Neural cell (in vitro differentiated cells): ENCODE data around the gene FN3KRP. TPM values are rescaled to one million over a fixed set of nuclear protein-coding genes. Genes with fewer than 3 reads are reported as not detected.
A peak's percentile ranks its signal among the peaks of the same experiment; 100 is the strongest.

Experiments
- H2AFZ ChIP-seq: fragments of 200-600, 300-800 bp; sonication (generic), shearing (Covaris generic); 2 replicates; pipeline ENCODE4 v1.6.0; 2014; ENCODE audit warnings: low read depth, mild to moderate bottlenecking, antibody characterized with exemption, low read length, moderate library complexity
- H3F3A ChIP-seq: fragments of 200-600 bp; shearing (Covaris generic); 2 replicates; pipeline ENCODE4 v1.6.1; 2016; ENCODE audit warnings: mild to moderate bottlenecking, moderate library complexity, mixed read lengths, antibody characterized with exemption, low read length; ENCODE audit not compliant: insufficient read depth, poor library complexity, severe bottlenecking
- H3K27ac ChIP-seq: fragments of 200-600, 300-800 bp; sonication (generic), shearing (Covaris generic); 2 replicates; pipeline ENCODE4 v1.5.1; 2014; ENCODE audit warnings: mild to moderate bottlenecking, low read length, moderate library complexity
- H3K27me3 ChIP-seq: fragments of 300-800, 200-600 bp; sonication (generic), shearing (Covaris generic); 2 replicates; pipeline ENCODE4 v1.6.0; 2014; ENCODE audit warnings: mild to moderate bottlenecking, low read depth, low read length, moderate library complexity; ENCODE audit not compliant: insufficient read depth
- H3K36me3 ChIP-seq: fragments of 300-800, 200-600 bp; sonication (generic), shearing (Covaris generic); 2 replicates; pipeline ENCODE4 v1.5.1; 2014; ENCODE audit warnings: mild to moderate bottlenecking, antibody characterized with exemption, low read length, moderate library complexity; ENCODE audit not compliant: insufficient read depth
- H3K4me2 ChIP-seq: fragments of 300-800, 200-600 bp; sonication (generic), shearing (Covaris generic); 2 replicates; pipeline ENCODE4 v1.6.0; 2014; ENCODE audit warnings: mild to moderate bottlenecking, low read length
- H3K4me3 ChIP-seq: fragments of 300-800, 200-600 bp; sonication (generic), shearing (Covaris generic); 2 replicates; pipeline ENCODE4 v1.5.1; 2014; ENCODE audit warnings: mild to moderate bottlenecking, low read length, moderate library complexity
- H3K79me2 ChIP-seq: fragments of 200-600 bp; shearing (Covaris generic); replicated peaks from 2 replicates; pipeline ENCODE4 v1.6.0; 2014; ENCODE audit warnings: mild to moderate bottlenecking, low read length, moderate library complexity; ENCODE audit not compliant: insufficient read depth
- H3K9ac ChIP-seq: fragments of 300-800, 200-600 bp; sonication (generic), shearing (Covaris generic); 2 replicates; pipeline ENCODE4 v1.6.1; 2016; ENCODE audit warnings: mild to moderate bottlenecking, low read length, mixed read lengths
- H3K9me2 ChIP-seq: fragments of 200-600 bp; shearing (Covaris generic); 2 replicates; pipeline ENCODE4 v1.6.1; 2016; ENCODE audit warnings: mild to moderate bottlenecking, low read length, mixed read lengths; ENCODE audit not compliant: insufficient read depth
- H3K9me3 ChIP-seq: fragments of 200-600, 300-800 bp; sonication (generic), shearing (Covaris generic); 2 replicates; pipeline ENCODE4 v1.6.1; 2016; ENCODE audit warnings: mild to moderate bottlenecking, mixed run types, low read length, moderate library complexity, mixed read lengths
- H4K20me1 ChIP-seq: fragments of 200-600 bp; shearing (Covaris generic); 2 replicates; pipeline ENCODE4 v1.6.1; 2016; ENCODE audit warnings: mild to moderate bottlenecking, mixed run types; ENCODE audit not compliant: insufficient read depth
- CTCF ChIP-seq: fragments of 450-650 bp; IDR thresholded peaks from 2 replicates; pipeline ENCODE4 v1.5.1; 2014; ENCODE audit warnings: antibody characterized with exemption, mild to moderate bottlenecking, moderate library complexity; ENCODE audit not compliant: poor library complexity, severe bottlenecking
- EZH2 ChIP-seq: fragments of 200-600, 300-800 bp; shearing (Covaris generic), sonication (generic); IDR thresholded peaks from 2 replicates; pipeline ENCODE4 v1.6.1; 2014; ENCODE audit warnings: antibody characterized with exemption, low read length, borderline replicate concordance, mild to moderate bottlenecking; ENCODE audit not compliant: insufficient read depth, poor library complexity, severe bottlenecking
- POLR2AphosphoS5 ChIP-seq: IDR thresholded peaks from 2 replicates; pipeline ENCODE4 v1.6.1; 2012
- REST ChIP-seq: IDR thresholded peaks from 2 replicates; pipeline ENCODE4 v1.6.1; 2012; ENCODE audit warnings: borderline replicate concordance
- SMC3 ChIP-seq: fragments of 450-650 bp; conservative IDR thresholded peaks from 2 replicates; pipeline ENCODE4 v1.6.1; 2014; ENCODE audit warnings: antibody characterized with exemption, mild to moderate bottlenecking, moderate library complexity; ENCODE audit not compliant: poor library complexity
- polyA plus RNA-seq: library from polyadenylated mRNA; depleted of rRNA; stranded (reverse); fragments of >200 nt; gene quantifications from 2 replicates; pipeline ENCODE4 v1.2.3, GENCODE V29; 2014

The FN3KRP gene
- polyA plus RNA-seq, 1 donor from 2014 or later = 32.7 TPM

GRCh38 chr17:82756166-82756565 lies 39.7 kb downstream of the FN3KRP start:
- H4K20me1 ChIP-seq = no peaks in the 10 kb centered on the region
- H3K9me2 ChIP-seq = no peaks in the 10 kb centered on the region
- H3K27me3 ChIP-seq = no peaks in the 10 kb centered on the region
- H3K36me3 ChIP-seq = no peaks in the 10 kb centered on the region
- TF ChIP-seq REST (no peak), EZH2 (no peak)
- no peak overlapping the region for H3K9ac ChIP-seq
- H3K79me2 ChIP-seq = peaks cover 30% of the 10 kb centered on the region
- no peak overlapping the region for H3K27ac ChIP-seq
- H3K4me2 ChIP-seq = no peak overlapping the region
- no peaks in the 10 kb centered on the region for H3F3A ChIP-seq
- H2AFZ ChIP-seq = no peak overlapping the region
- no peaks in the 10 kb centered on the region for H3K9me3 ChIP-seq
- H3K4me3 ChIP-seq = no peak overlapping the region

GRCh38 chr17:82765371-82765770 lies 48.9 kb downstream of the FN3KRP start:
- no peak overlapping the region for H3K4me3 ChIP-seq
- TF ChIP-seq REST = no peak
- no peak overlapping the region for H3K9ac ChIP-seq
- peaks cover 10% of the 10 kb centered on the region for H3K36me3 ChIP-seq
- no peaks in the 10 kb centered on the region for H3K9me2 ChIP-seq
- H2AFZ ChIP-seq = no peak overlapping the region
- no peak overlapping the region for H3K4me2 ChIP-seq
- no peaks in the 10 kb centered on the region for H3K27me3 ChIP-seq
- peaks cover 9% of the 10 kb centered on the region for H3K79me2 ChIP-seq
- H4K20me1 ChIP-seq = no peaks in the 10 kb centered on the region
- H3F3A ChIP-seq = no peaks in the 10 kb centered on the region
- H3K9me3 ChIP-seq = no peaks in the 10 kb centered on the region
- no peak overlapping the region for H3K27ac ChIP-seq

- H2AFZ ChIP-seq = no peak overlapping the region
- H4K20me1 ChIP-seq = no peaks in the 10 kb centered on the region
- no peak overlapping the region for H3K27ac ChIP-seq
- H3K9me3 ChIP-seq = no peaks in the 10 kb centered on the region
- no peak for TF ChIP-seq POLR2AphosphoS5
- no peak for TF ChIP-seq SMC3
- peak; percentile 35 for TF ChIP-seq CTCF
- H3F3A ChIP-seq = no peaks in the 10 kb centered on the region
- peaks cover 10% of the 10 kb centered on the region for H3K36me3 ChIP-seq
- no peak overlapping the region for H3K4me2 ChIP-seq
- no peaks in the 10 kb centered on the region for H3K9me2 ChIP-seq
- no peak overlapping the region for H3K4me3 ChIP-seq
- no peaks in the 10 kb centered on the region for H3K27me3 ChIP-seq
- H3K79me2 ChIP-seq = no peaks in the 10 kb centered on the region
- H3K9ac ChIP-seq = no peak overlapping the region
Observed at GRCh38 chr17:82767041-82767754, 50.7 kb downstream of the FN3KRP start.
